Breast epithelium (tissue), 3 donors: ENCODE data around the gene GPLD1.

Experiments
- CTCF ChIP-seq, 3 donors: fragments of 450-650 bp; IDR thresholded peaks; one replicate each; pipeline ENCODE4 v1.5.1; 2016 to 2017; ENCODE audit warnings: antibody characterized with exemption in 3 of 3, mild to moderate bottlenecking in 3 of 3, moderate library complexity in 3 of 3
- POLR2A ChIP-seq: fragments of 450-650 bp; IDR thresholded peaks from one replicate; pipeline ENCODE4 v1.6.1; 2016; ENCODE audit warnings: antibody characterized with exemption, mild to moderate bottlenecking, moderate library complexity

- TF ChIP-seq CTCF (IDR thresholded peaks at IDR 0.05) (no peak), POLR2A (no peak)
Measured at GRCh38 chr6:24493945-24494820, 4.8 kb upstream of the GPLD1 start.
